ENCODE measurements around the gene SNRPA.
A peak's percentile ranks its signal among the peaks of the same experiment; 100 is the strongest.
"Not testable (repeated sequence)": the region's sequence is repeated elsewhere in the genome, so short reads cannot be mapped to it uniquely, and the experiment has no call there.

The SNRPA gene

GRCh38 chr19:40747536-40747935, 3.5 kb upstream of the SNRPA start:
- DNase-seq: no peak

- DNase-seq: peak; percentile 100
Observed at GRCh38 chr19:40750058-40750873, 737 bp upstream of the SNRPA start, which contains the start of gene ACTMAP. Gene ACTMAP, minus strand, starts transcription at chr19:40750477. Its CDS starts 674 bp downstream, at chr19:40749803.

GRCh38 chr19:40752257-40752781, 1.3 kb downstream of the SNRPA start:
- DNase-seq: peak; percentile 53

GRCh38 chr19:40754611-40755247, 3.7 kb downstream of the SNRPA start:
- DNase-seq: peak; percentile 81

GRCh38 chr19:40755248-40755624, 4.2 kb downstream of the SNRPA start:
- DNase-seq: no peak

GRCh38 chr19:40755791-40756190, 4.8 kb downstream of the SNRPA start:
- no peak for DNase-seq

- DNase-seq: peak; percentile 77
Observed at GRCh38 chr19:40756502-40757110, 5.6 kb downstream of the SNRPA start.

- no peak for DNase-seq
Observed at GRCh38 chr19:40758491-40758890, 7.5 kb downstream of the SNRPA start.

- no peak for DNase-seq
Observed at GRCh38 chr19:40759352-40759751, 8.3 kb downstream of the SNRPA start.

GRCh38 chr19:40762754-40763470, 11.9 kb downstream of the SNRPA start:
- DNase-seq: peak; percentile 47

- no peak for DNase-seq
Observed at GRCh38 chr19:40763526-40763925, 12.5 kb downstream of the SNRPA start.

- peak; percentile 73 for DNase-seq
Observed at GRCh38 chr19:40763963-40764362, 13.0 kb downstream of the SNRPA start.

GRCh38 chr19:40766385-40766784, 15.4 kb downstream of the SNRPA start:
- DNase-seq: peak; percentile 31

GRCh38 chr19:40768869-40769268, 17.9 kb downstream of the SNRPA start:
- DNase-seq: no peak

GRCh38 chr19:40771101-40771862, 20.3 kb downstream of the SNRPA start:
- not testable (repeated sequence) for DNase-seq

GRCh38 chr19:40774916-40775631, 24.1 kb downstream of the SNRPA start, which contains the start of gene MIA:
Gene MIA, plus strand, starts transcription at chr19:40775521. Its CDS starts 22 bp downstream, at chr19:40775543.
- no peak for DNase-seq

GRCh38 chr19:40775632-40776022, 24.6 kb downstream of the SNRPA start:
- no peak for DNase-seq

GRCh38 chr19:40776364-40776763, 25.4 kb downstream of the SNRPA start:
- DNase-seq: no peak

GRCh38 chr19:40776932-40777644, 26.1 kb downstream of the SNRPA start:
- DNase-seq: peak; percentile 88

GRCh38 chr19:40777645-40777936, 26.6 kb downstream of the SNRPA start:
- DNase-seq: no peak
